Activated CD4-positive, alpha-beta T cell treated with anti-CD3 and anti-CD28 coated beads, Interleukin-2, amount 50 U/mL, for 1 hour (primary cell): ENCODE data around the gene KIF21B.

Source experiments
- DNase-seq: peaks from one replicate; pipeline ENCODE4 v3.0.0-alpha.2; 2020

Gene KIF21B

GRCh38 chr1:201023517-201023902 is at the start of gene KIF21B:
Gene KIF21B, minus strand, starts transcription at chr1:201023714. Its CDS starts 331 bp downstream, at chr1:201023383.
- peak; percentile 90 for DNase-seq

- no peak for DNase-seq
Observed at GRCh38 chr1:201072922-201073321, 49.4 kb upstream of the KIF21B start.

GRCh38 chr1:201072149-201072548 is 48.6 kb upstream of the KIF21B start:
- no peak for DNase-seq

- DNase-seq: no peak
Observed at GRCh38 chr1:201069636-201070035, 46.1 kb upstream of the KIF21B start.

- DNase-seq: no peak
Observed at GRCh38 chr1:201068976-201069375, 45.5 kb upstream of the KIF21B start.

GRCh38 chr1:201066986-201067385 is 43.5 kb upstream of the KIF21B start:
- no peak for DNase-seq

GRCh38 chr1:201065686-201066085 is 42.2 kb upstream of the KIF21B start:
- no peak for DNase-seq

GRCh38 chr1:201064806-201065205 is 41.3 kb upstream of the KIF21B start:
- DNase-seq: no peak

- DNase-seq: no peak
Observed at GRCh38 chr1:201063145-201063544, 39.6 kb upstream of the KIF21B start.

- no peak for DNase-seq
Observed at GRCh38 chr1:201062511-201063091, 39.1 kb upstream of the KIF21B start.

- DNase-seq: no peak
Observed at GRCh38 chr1:201061886-201062285, 38.4 kb upstream of the KIF21B start.

- no peak for DNase-seq
Observed at GRCh38 chr1:201061049-201061448, 37.5 kb upstream of the KIF21B start.

- no peak for DNase-seq
Observed at GRCh38 chr1:201060586-201060985, 37.1 kb upstream of the KIF21B start.

- no peak for DNase-seq
Observed at GRCh38 chr1:201059871-201060555, 36.5 kb upstream of the KIF21B start.

GRCh38 chr1:201059401-201059800 is 35.9 kb upstream of the KIF21B start:
- no peak for DNase-seq

GRCh38 chr1:201054091-201054543 is 30.6 kb upstream of the KIF21B start:
- DNase-seq: no peak

- DNase-seq: no peak
Observed at GRCh38 chr1:201053155-201053860, 29.8 kb upstream of the KIF21B start.

GRCh38 chr1:201051399-201051798 is 27.9 kb upstream of the KIF21B start:
- DNase-seq: no peak

GRCh38 chr1:201050515-201051277 is 27.2 kb upstream of the KIF21B start:
- no peak for DNase-seq

GRCh38 chr1:201049248-201049831 is 25.8 kb upstream of the KIF21B start:
- DNase-seq: no peak

GRCh38 chr1:201048521-201048920 is 25.0 kb upstream of the KIF21B start:
- DNase-seq: no peak

GRCh38 chr1:201044119-201044518 is 20.6 kb upstream of the KIF21B start:
- no peak for DNase-seq
